GM04503 (cell line): ENCODE results near the gene GRAMD4.
"Not testable (repeated sequence)": the region's sequence is repeated elsewhere in the genome, so short reads cannot be mapped to it uniquely, and the experiment has no call there.

ENCODE experiments used
- DNase-seq: peaks from one replicate; pipeline ENCODE4 v3.0.0-alpha.2; 2012; ENCODE audit warnings: low read depth

The GRAMD4 gene

DNA sequence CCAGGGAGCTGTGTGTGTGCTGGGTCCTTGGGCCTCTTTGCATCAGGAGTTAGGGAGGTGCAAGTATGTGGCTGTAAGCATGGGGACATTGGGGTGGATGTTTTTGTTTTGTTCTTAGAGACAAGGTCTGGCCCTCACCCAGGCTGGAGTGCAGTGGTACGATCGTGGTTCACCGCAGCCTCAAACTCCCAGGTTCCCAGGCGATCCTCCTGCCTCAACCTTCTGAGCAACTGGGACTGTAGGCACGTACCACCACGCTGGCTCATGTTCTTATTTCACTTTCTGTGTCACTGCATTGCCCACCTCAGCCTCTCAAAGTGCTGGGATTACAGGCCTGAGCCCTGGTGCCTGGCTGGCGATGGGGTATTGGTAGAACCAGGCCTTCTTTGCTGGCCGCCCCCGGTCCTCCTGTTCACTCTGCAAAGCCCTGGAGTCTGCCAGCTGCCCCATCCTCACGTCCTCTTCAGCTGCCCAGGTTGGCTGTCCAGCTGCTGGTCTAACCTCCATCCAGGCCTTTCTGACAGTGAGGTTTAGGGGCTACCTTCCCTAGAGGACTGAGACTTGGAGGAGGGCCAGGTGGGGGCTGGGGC lies 851 bp upstream of the GRAMD4 start:
- DNase-seq, result no peak

DNA sequence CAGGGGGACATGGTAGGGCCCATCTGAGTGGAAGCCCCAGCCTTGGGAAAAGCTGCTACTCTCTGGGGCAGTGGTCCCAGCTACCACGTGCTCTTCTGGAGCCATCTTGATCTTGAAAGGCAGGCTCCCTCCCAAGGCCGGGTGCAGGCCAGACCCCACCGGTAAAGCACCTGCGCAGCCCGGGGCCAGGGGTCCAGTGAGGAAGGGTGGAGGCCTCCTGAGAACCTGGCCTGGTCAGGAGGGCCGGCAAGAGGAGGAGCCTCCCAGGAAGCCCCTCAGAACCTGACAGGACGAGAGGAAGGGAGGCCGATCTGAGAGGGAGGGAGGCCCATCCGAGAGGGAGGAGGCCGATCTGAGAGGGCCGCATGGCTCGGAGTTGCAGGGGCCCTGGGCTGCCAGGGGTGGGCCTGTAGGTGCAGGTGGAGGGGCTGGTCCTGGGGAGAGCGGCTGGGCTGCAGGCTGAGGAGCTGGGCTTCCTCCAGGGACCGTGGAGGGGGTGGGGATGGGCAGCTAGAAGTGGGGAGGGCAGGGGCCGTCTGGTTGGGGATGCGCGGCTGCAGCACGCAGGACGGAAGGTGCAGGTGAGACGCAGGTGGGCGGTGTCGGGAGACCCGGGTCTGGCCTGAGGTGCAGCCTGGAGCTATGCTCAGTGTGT lies 529 bp downstream of the GRAMD4 start:
- no peak for DNase-seq

DNA sequence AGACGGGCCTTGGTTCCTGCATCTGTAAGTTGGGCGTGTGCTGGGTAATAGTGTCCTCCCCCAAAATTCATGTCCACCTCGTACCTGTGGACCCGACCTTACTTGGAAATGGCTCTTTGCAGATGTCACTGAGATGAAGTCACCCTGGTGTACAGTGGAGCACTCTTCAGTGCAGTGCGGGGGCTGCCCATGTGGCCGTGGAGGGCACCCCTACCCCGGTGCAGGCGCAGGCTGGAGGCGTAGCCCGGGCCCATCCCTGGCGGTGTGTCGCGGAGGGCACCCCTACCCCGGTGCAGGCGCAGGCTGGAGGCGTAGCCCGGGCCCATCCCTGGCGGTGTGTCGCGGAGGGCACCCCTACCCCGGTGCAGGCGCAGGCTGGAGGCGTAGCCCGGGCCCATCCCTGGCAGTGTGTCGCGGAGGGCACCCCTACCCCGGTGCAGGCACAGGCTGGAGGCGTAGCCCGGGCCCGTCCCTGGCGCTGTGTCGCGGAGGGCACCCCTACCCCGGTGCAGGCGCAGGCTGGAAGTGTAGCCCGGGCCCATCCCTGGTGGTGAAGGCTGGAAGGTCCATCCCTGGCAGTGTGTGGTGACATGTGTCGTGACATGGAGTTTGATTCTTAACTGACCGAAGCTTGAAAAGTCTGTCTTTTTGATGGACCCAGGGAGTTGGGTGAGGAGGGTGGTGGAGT lies 1.2 kb downstream of the GRAMD4 start:
- not testable (repeated sequence) for DNase-seq

DNA sequence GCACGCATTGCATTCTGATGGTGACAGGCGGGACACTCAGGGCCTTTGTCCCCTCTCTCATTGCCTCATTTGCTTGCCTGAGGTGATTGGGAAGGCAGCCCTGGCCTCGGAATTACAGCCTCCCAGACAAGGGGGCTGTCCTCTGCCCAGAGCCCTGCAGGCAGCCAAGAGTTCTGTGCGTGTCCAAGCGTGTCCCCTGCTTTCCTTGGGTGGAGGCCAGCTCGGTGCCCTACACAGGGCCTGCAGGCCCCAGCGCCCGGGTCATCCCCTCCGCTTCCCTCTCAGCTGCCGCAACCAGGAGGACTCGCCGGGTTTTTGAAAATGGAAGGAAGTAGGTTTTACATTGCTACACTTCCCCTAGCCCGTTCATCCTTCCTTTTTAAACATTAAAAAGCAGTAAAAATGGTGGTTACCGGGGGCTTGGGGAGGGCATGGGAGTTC lies 1.9 kb downstream of the GRAMD4 start:
- no peak for DNase-seq

DNA sequence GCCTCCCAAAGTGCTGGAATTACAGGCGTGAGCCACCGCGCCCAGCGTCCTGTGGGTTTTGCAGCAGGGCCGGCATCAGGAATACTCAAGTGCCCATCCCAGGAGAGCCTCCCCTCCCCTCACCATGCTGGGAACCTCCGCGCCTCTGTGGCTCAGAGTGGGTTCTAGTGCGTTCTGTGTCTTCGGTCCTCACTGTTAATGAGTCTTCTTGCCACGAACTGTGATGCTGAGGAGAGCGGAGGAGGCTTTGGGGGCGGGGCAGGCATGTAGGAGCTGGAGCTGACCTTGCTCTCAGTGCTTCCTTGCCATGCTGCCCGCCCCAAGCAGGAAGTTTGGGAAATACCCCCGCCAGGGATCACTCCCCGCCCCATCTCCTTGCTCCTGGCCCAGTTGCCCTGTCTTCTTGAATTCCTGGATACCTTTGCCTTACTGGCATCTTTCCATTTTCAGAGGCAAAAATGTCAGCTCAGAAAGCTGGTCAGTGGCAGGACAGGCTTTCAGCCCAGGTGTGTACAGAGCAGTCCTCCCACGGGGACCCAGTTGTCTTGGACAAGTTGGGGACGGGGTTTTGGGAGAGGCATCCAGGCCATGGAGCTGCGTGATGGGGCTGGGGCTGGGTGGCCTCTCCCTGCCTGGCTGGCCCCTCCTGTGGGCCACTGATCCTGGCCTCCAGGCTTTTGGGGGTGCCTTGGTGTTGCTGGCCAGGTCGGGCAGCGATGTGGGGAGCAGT lies 5.1 kb downstream of the GRAMD4 start:
- DNase-seq, result no peak

DNA sequence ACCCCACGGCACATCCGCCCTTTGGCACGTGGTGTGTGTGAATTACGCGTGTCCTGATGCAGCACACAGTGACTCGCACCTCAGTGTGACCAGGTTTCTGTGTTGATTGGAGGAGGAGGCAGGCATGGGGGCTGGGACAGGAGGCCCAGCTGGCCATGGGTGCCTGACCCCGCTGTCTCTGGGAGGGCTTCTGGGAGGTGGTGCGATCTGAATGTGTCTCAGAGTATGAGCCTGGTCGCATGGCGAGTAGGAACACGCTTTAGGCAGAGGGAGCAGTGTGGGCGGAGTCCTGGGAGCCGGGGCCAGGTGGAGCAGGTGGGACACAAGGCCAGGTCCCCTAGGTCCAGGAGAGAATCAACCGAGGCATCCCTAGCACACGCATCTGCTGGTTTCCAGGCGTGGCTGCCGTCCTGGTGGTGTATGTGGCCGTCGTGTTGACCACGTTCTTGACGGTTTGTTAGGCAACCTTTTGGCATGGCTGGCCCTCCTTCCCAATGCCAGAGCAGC lies 5.7 kb downstream of the GRAMD4 start:
- DNase-seq, result no peak

DNA sequence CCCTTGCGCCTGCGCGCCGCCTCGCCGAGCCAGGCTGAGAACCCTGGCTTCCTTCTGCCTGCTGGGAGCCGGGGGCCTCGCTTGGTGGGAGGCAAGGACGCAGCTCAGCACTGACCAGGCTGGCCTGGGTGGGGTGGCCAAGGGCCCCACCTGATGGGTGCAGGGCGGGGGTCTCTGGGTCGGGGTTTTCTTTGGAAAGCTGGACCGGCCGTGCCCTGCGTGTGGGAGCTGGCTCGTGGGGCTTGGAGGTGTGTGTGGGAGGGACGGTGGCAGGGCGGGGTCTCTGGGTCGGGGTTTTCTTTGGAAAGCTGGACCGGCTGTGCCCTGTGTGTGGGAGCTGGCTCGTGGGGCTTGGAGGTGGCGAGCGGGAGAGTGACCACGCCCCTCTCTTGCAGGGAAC lies 6.2 kb downstream of the GRAMD4 start:
- DNase-seq, result no peak

DNA sequence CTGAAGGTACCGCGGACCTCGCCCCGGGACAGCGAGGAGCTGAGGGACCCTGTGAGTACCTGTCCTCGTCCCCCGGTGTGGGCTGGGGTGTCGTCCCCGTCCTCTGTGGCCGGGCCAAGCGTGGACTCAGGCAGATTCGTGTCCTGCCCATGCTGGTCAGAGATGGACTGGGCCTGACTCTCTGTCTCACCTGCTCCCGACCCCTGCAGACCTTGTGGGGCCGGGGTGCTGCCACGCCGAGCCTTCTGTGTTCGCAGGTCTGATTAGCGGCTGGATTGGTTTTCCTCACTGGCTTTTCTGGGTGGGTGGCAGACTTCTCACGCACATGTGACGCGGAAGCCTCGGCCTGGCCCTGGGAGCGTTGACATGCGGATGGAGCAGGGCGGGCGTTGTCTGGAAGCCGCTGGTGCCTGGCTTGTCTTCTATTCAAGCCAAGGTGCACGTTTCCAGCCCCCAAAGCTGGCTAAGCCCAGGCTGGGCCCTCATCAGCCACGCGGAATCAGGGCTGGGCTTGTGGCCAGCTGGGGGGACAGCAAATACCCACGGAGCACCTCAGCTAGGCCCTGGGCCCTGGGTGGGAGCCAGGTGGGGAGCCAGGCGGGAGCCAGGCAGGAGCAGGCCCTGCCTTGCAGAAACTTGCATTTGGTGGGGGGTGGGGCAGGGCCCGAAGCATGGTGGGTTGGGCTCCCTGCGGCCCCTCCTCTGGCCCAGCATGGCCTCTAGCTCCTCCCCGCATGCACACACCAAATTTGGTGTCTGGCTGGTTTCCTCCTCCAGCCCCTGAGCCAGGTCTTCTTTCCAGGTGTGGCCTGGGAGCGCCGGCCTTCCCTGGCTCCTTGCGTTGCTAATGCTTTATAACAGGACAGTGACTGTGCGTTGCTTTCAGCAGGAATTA lies 7.0 kb downstream of the GRAMD4 start:
- no peak for DNase-seq

DNA sequence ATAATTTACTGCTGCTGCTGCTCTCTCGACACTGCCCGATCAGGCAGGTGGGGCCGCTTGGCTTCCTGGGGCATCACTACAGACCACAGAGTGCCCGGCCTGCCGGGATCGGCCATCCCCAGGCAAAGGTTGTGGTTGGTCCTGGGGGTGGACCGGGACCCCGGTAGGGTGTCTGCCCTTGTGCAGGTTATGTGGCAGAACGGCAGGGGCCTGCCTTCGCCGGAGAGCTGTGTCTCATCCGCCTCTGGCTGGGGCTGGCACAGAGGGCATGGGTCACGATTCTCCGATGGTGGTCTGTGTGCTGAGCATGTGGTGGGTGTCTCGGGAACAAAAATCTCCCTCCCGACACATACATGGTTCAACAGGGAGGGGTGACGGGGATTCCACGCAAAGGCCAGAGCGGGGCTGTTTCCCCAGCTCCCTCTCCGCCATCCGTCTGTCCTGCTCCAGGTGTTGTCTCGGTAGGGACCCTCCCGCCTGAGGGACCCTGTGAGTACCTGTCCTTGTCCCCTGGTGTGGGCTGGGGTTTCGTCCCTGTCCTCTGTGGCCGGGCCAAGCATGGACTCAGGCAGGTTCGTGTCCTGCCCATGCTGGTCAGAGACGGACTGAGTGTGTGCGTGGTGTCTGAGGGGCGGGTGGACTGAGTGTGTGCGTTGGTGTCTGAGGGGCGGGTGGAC lies 7.8 kb downstream of the GRAMD4 start:
- DNase-seq, result no peak

DNA sequence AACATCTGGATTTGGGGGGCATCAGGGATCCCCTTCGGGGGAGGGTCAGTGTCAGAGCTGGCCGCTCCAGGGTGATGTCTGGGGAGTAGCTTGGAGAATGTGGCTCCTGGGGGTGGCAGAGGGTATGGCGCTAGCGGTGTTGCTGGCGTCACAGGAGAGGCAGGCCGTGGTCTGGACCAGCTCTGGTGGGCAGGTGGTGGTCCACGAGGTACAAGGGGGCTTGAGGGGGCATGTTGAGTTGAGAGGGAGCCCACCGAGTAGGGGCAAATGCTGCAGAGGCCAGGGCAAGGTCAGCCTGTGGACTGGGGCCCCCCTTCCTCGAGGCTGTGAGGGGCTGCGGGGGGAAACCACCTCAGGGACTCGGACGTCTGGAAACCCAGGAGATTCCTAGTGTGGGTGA lies 8.6 kb downstream of the GRAMD4 start:
- no peak for DNase-seq

DNA sequence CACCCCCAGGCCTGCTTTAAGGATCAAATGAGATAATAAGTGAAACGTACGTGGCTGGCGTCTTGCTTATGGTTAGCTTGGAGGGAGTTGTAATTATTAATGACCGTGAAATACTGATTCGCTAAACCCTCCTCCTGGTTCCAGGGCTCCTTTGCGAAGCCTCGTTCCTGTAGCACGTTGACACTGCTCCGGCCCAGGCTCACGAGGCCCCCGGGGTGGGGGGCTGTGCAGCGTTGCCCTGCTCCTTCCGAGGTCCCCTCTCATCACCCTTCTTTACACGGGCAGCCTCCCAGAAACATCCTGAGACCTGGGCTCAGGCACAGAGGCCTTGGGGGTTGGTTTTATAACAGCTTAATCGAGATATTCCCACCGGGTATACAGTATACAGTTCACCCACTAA lies 9.1 kb downstream of the GRAMD4 start:
- DNase-seq, result no peak

DNA sequence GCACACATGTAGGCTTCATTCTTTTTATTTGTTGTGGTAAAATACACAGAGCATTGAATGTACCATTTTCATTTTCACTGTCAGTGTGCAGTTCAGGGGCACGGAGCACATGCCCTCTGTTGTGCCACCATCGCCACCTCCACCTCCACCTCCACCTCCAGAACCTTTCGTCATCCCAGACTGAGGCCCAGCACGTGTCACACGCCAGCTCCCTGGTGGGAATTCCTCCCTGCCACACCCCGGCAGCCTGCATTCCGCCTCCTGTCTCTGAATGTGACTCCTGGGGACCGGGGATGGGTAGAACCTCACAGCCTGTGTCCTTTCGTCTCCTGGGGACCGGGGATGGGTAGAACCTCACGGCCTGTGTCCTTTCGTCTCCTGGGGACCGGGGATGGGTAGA lies 10.9 kb downstream of the GRAMD4 start:
- no peak for DNase-seq

DNA sequence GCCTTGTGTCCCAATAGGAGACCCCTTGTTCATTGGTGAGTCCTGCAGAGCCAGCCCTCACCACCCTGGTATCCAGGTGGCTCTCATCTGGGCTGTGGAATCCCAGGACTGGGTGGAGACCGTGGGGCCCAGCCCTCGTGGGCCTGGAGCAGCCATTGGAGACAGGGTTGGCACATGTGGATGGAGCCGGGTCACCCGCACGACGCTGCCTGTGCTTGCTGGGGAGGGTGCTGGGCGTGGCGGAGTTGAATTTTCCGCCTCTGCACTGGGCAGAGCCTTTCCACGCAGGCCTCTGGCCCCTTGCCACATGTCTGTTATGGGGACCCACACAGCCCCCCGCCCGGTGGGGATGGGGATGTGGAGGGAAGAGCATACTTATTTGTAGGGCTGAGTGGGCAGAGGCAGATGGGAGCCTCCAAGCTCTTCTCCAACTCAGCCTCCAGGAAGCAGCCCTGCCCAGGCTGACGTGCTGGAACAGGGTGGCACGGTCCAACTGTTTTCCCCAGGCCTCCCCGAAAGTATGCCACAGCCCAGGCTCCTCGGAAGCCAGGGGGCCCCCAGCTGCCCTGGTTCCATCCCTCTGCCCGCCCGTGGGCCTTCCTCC lies 12.6 kb downstream of the GRAMD4 start:
- DNase-seq, result no peak

DNA sequence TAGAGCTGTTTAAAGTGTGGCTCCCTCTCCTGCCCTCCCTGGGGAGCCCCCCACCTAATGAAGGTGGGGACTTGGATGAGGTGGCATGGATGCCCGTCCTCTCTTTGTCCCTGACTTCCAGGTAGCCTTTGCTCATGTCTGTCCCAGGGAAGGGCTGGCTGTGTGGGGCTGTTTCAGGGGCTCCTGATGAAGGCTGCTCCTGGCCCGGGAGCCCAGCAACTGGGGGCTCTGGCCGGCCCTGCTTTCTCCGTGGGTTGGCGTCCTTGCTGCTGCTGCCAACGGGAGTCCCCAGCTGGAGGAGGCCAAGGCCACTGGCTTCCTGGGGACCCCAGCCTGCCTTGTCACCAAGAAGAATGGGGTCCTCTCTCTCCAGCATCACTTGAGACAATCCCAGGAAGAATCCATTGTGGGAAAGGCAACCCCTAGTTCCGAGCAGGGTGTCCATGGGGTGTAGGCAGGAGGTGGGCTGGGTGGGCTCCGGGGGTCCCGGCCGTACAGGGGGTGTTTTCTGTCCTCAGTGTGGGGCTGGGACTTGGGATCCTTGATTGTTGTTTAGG lies 13.2 kb downstream of the GRAMD4 start:
- DNase-seq, result no peak

DNA sequence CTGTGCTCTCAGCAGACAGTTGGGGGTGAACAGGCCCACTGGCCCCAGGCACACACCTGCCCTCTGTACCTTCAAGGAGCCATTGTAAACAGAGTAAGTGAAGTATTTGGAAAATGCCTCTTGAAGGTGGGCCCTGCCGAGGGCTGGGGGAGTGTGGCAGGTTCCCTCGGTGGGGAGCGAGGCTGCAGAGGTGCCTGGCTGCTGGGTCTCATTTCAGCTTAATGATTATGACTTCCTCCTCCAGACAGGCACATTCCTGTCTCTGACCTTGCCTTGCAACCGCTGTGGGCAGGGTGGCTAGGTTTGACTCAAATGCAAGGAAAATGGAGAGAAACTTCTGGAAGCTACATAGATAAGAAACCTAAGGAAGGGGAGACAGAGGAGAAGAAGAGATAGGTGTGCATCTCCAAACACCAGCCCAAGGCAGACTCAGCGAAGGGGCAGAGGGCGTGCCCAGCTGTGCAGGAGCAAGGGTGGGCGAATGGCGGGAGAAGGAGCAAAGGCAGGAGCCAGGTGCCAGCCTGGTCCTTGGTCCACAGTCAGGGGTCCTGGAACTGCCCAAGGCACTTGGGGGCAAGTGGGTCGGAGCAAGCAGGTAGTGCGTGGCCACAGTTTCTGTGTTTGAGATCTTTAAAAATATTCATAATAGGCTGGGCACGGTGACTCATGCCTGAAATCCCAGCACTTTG lies 14.0 kb downstream of the GRAMD4 start:
- DNase-seq, result no peak

DNA sequence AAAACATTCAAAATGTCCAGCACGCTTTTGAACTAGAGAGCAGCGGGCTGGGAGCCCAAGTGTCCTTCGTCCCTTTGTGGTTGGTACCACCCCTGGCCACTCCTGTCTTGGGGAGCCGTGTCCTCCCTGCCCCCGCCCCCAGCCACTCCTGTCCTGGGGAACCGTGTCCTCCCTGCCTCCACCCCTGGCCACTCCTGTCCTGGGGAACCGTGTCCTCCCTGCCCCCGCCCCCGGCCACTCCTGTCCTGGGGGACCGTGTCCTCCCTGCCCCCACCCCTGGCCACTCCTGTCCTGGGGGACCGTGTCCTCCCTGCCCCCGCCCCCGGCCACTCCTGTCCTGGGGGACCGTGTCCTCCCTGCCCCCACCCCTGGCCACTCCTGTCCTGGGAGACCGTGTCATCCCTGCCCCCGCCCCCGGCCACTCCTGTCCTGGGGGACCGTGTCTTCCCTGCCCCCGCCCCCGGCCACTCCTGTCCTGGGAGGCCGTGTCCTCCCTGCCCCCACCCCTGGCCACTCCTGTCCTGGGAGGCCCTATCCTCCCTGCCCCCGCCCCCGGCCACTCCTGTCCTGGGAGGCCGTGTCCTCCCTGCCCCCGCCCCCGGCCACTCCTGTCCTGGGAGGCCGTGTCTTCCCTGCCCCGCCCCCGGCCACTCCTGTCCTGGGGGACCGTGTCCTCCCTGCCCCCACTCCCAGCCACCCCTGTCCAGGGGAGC lies 14.9 kb downstream of the GRAMD4 start:
- DNase-seq, result peak; percentile 70

DNA sequence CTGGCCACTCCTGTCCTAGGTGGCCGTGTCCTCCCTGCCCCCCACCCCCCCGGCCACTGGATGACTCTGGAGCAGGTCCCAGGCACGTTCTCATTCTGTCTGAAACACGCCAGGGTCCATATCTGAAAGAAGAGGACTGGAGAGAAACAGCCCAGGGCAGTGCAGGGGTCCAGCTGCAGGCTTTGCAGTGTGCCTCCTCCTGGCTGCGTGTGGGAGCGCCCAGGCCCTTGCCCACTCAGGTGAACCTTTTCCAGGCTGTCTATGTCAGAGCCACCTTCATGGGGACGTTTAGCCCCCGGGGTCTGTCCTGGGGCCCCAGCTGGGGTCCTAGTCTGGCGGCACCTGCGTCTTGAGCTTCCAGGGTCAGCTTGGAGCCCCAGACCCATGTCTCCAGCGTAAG lies 15.6 kb downstream of the GRAMD4 start:
- no peak for DNase-seq

DNA sequence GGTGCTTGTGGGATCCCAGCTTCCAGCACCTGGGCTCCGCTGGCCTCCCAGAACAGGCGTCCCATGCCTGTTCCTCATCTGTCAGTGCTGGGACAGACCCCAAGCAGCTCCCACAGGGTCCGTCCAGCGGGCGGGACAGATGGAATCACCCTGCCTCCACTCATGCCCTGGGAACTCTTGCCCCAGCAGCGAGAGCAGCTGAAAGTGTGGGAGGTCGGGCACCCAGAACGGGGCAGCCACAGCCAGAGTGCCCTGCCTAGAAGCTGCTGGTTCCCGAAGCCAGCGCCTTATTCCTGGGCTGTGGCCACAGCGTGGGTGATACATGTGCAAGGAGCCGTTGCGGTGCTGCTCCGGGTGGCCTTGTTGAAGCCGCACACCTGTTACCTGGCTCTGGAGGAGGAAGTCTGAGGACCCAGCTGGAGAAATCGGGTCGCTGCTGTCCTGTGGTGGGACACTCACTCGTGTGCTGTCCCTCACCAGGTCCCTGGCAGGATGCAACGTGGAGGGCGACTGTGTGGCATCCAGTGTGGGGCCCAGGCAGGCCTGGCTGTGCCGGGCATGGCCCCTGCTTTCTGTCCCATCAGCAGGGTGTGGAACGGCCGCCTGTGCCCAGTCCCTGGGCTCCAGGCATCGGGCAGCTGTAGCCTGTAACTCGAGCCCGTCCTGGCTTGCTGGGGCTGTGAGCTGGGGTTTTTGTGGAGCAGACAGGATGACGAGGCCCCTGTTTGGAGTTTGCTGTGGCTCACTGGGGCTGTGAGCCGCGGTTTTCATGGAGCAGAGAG lies 16.2 kb downstream of the GRAMD4 start:
- DNase-seq, result no peak
